HUDEP-2 (cell line): ENCODE results near the gene CFAP46.

Experiments used
- DNase-seq, 76 experiments: peaks; one replicate each; lab custom pipeline; 2025; ENCODE audit not compliant: unreplicated experiment in 76 of 76; lab: John Stamatoyannopoulos, UW

Gene CFAP46

GRCh38 chr10:132758865-132759264 lies 183.5 kb downstream of the CFAP46 start:
- no peak for DNase-seq
